ENCODE results near the gene STAT5B.

Gene STAT5B

DNA sequence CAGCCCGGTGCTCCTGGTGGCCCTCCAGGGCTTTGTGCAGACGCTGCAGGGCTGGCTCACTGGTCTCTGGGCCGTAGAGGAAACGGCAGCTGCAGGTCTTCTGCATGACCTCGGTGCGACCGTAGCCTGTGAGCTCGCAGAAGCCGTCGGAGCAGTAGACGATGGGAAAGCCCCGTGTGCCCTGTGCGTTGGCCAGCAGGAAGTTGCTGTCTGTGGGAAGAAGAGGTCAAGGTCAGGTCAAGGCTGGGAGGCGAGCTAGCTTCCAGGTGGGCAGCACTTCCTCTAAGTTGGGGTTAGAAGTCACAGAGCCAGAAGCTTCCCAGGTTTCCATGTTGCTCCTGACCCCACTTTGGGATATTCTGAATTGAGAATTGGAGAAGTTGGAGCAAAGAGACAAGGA is 97.4 kb downstream of the STAT5B start:
- no peak for DNase-seq (ENCODE audit: low read depth)

- no peak for DNase-seq (ENCODE audit: low read depth)
Measured at GRCh38 chr17:42177684-42178083, 98.5 kb downstream of the STAT5B start.

DNA sequence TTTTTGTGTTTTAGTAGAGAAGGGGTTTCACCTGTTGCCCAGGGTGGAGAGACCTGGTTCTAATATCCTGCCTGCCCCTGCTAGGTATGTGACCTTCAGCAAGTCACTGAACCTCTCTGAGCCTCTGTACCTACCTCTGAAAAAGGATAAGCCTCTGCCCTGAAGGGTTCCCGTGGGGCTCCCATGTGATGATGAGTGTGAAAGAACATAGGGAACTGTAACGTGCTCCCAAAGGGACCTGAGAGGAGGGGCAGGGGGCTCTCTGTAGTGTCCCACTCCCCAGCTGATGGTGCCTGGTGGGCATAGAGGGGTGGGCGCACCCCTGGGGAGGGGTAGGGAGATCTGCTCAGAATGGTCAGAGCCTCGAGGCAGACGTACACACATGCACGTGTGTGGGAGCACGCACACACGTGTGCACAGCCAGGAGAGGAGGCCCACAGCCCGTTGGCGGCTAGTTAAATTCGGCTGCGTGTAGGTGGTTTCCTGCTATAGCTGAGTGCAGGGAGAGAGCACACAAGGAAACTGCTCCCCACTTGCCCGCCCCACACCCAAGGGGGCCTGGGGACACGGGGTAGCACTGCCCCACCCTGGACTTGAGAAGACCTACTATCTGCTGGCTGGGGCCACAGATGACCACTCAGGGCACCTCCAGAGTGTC is 101.9 kb downstream of the STAT5B start:
- DNase-seq (ENCODE audit: low read depth), result no peak

- no peak for DNase-seq (ENCODE audit: low read depth)
Measured at GRCh38 chr17:42171831-42172230, 104.4 kb downstream of the STAT5B start.

DNA sequence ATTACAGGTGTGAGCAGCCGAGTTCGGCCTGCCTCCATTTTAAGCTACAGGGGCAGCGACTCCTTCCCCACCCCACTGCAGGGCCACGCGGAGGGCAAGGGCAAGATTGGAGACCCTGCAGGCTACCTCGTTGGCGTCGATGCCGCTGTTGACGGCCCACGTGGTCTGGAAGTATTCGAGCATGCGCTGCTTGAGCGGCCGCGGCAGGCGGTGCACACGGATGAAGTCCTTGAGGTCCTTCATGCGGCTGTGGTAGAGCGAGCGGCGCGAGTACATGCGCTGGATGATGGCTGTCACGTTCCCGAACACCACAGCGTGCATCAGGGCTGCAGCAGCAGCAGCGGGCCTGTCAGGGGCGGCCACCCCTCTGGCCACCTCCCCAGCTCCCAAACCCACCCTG is 106.8 kb downstream of the STAT5B start:
- no peak for DNase-seq (ENCODE audit: low read depth)

- no peak for DNase-seq (ENCODE audit: low read depth)
Measured at GRCh38 chr17:42167807-42168206, 108.4 kb downstream of the STAT5B start.

GRCh38 chr17:42166196-42166763 is 109.9 kb downstream of the STAT5B start:
- DNase-seq (ENCODE audit: low read depth), result no peak

- DNase-seq (ENCODE audit: low read depth), result no peak
Measured at GRCh38 chr17:42165751-42166150, 110.4 kb downstream of the STAT5B start.

DNA sequence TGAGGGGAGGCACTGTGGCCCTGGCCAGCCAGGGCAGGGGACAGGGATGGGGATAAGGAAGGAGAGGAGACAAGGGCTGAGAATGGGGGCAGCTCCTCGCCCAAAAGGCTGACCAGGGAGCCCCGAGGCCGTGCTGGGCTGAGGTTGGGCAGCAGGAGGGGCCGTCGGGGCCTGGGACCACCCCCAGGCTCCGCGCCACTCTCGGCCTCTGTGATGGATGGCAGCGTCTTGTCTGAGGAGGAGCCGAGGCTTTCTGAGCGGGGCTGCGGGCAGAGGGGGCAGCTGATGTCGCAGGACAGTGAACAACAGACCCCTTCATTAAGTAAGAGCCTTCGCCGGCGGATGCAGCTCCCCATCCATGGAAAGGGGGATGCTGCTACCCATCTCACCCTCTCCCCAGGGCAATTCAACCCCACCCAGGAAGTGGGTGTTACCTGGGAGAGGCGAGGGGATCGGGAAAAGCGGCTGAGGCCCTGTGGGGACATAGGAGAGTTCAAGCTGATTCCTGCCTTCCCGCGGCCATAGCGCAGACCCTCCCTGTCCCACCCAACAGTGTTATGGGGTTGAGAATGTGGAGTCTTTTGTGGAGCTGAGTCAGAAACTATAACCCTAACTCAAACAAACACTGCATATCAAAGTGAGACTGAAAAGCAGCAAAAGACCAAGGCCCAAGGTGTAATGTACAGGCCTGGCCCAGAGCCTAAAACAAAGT is 112.3 kb downstream of the STAT5B start:
- no peak for DNase-seq (ENCODE audit: low read depth)

- no peak for DNase-seq (ENCODE audit: low read depth)
Measured at GRCh38 chr17:42163113-42163512, 113.1 kb downstream of the STAT5B start.

DNA sequence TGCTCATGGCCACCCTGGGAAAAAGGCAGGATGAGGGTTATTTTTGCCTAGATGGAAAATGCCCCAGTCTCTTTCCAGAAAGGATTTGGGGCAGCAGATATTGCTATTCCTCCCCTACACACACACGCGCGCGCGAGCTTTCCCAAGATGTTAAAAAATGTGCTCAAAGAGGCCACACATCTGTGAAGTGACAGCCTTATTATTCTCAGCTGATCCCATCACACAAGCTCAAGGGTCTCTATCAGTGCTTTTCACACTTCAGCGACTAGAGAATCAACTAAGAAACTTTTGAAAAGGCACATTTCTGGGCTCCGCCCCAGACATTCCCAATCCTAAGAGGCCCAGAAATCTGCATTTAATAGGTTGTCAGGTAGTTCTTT is 115.7 kb downstream of the STAT5B start:
- DNase-seq (ENCODE audit: low read depth), result no peak

- DNase-seq (ENCODE audit: low read depth), result no peak
Measured at GRCh38 chr17:42159796-42160530, 116.2 kb downstream of the STAT5B start.

DNA sequence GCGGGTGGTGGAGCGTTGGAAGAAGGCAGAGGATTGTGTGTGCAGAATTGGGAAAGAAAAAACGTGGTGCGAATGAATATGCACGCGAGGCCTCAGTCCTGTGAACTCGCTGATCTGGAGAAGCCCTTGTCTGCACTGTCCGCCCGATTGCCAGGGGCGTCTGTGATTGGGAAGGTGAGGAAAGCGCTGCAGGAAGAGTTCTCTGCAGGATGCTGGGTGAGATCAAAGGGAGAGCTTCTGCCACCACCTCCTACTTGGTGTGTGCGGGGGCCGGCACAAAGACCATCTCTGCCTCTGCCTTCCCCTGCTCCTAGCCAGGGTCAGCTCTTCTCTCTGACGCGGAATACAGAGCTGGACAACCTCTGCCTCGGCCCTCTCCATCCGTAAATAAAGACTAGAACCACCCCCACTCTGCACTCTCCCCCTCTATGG is 120.6 kb downstream of the STAT5B start:
- no peak for DNase-seq (ENCODE audit: low read depth)

DNA sequence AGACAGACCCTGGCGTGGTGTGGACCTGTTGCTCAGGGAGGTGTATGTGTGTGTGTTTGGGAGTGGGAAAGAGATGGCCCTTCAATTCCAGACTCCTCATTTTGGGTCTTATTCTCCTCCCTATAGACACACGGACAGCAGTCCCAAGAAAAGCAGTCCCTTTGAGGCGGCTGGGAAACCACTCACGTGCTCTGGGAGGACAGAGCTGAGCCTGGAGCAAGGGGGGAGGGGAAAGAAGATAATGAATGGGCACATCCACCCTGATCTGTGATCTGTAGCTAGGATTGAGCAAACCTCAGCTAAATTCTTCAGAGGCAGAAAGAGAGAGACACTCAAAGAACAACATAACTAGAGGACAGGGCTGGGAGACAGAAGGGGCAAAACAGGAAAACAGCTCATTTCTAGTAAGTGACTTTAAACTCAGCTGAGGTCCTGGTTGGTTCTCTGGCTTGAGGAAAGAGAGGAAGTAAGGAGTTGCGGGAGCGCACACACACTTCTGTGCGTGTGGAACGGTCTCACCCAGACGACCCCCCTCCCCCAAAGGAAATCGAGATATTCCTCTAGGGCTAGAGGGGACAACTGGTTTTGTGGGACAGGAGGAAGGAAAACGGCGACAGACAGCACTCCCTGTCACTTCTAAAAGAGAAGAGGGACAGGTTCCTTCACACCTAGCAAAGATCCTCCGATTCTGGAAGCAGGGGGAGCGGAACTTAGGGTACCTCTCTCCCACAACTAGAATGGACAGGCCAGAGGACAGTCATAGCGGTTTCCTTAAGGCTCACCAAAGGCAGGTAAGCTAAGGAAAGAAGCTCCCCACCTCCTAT is 122.1 kb downstream of the STAT5B start:
- no peak for DNase-seq (ENCODE audit: low read depth)
